22Rv1 (cell line): ENCODE measurements around the gene C19orf81.

Experiments used
- H3K27ac ChIP-seq: fragments of 450-650 bp; 2 replicates; pipeline ENCODE4 v1.5.1; 2017
- CTCF ChIP-seq: fragments of 450-650 bp; IDR thresholded peaks from 2 replicates; pipeline ENCODE4 v1.5.1; 2017; ENCODE audit warnings: mild to moderate bottlenecking
- ZFX ChIP-seq: fragments of 450-650 bp; IDR thresholded peaks from 2 replicates; pipeline ENCODE4 v1.6.1; 2017; ENCODE audit warnings: antibody characterized with exemption, borderline replicate concordance

The C19orf81 gene

DNA sequence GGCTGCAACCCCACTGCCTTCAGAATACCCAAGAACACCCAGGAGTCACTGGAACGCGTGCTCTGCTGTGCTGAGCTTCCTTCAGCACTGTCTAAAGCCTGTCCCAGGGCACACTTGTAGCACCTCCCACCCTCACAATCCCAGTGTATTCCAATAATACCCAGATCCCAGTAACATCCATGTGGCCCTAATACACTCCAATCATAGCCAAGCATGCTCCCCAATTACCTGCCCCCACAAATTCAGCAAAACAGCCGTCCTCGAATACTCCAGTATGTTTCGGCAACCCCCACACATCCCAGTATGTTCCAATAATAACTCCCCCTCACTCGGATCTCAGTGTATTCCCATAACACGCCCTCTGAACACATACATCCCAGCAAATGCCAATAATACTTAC is 41.2 kb downstream of the C19orf81 start:
- H3K27ac ChIP-seq: no peak overlapping the region
- TF ChIP-seq CTCF (no peak), ZFX (no peak)

- TF ChIP-seq CTCF (no peak), ZFX (no peak)
- H3K27ac ChIP-seq: no peak overlapping the region
Measured at GRCh38 chr19:50693064-50693975, 44.1 kb downstream of the C19orf81 start.

- no peak overlapping the region for H3K27ac ChIP-seq
- no peak for TF ChIP-seq CTCF
- no peak for TF ChIP-seq ZFX
Measured at GRCh38 chr19:50694815-50695145, 45.5 kb downstream of the C19orf81 start.

DNA sequence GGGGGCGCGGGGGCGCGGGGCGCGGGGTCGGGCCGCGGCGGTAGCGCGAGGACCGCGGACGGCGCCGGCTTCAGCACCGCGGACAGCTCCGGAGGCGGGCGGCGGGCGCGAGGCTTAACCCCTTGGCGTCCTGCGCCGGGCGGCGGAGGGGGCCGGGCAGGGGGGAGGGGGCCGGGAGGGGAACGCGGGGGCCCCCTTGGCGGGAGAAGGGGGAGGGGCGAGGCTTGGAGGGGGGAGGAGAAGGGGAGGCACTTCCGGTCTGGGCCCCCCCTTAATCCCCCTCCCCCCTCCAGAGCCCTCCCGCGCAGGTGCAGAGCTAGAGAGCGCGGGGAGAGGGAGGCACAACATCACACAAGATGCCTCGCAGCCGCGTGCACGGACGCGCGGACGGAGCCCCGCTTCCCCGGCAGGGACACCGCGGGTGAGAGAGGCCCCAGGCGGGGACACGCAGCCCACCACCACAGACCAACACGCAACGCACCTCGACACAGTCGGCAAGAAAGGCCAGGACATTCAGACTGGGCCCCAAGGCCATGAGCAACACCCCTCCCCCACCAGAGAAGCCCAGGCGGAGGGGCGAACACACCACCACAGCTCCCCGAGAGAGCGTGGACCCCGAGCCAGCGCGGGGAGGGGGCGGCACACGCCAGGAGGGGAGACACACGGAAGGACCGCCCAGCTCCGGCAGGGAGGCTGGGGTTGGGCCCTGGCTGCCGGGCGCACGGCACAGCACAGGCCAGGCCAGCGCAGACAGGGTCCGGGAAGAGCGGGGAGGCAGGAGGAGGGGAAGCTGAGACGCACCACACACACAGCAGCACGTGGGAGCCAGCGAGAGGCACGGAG is 46.2 kb downstream of the C19orf81 start:
- no peak overlapping the region for H3K27ac ChIP-seq
- TF ChIP-seq CTCF: no peak
- no peak for TF ChIP-seq ZFX

GRCh38 chr19:50696094-50696483 is 46.8 kb downstream of the C19orf81 start:
- TF ChIP-seq ZFX (no peak), CTCF (no peak)
- H3K27ac ChIP-seq: no peak overlapping the region

GRCh38 chr19:50697414-50698124 is 48.3 kb downstream of the C19orf81 start:
- H3K27ac ChIP-seq: no peak overlapping the region

More at GRCh38 chr19:50697414-50698124, 48.3 kb downstream of the C19orf81 start:
- TF ChIP-seq CTCF (no peak), ZFX (no peak)
